Neural cell (in vitro differentiated cells): ENCODE measurements around the gene KATNAL2. TPM values are rescaled to one million over a fixed set of nuclear protein-coding genes. Genes with fewer than 3 reads are reported as not detected.

Source experiments
- H2AFZ ChIP-seq: fragments of 200-600, 300-800 bp; sonication (generic), shearing (Covaris generic); 2 replicates; pipeline ENCODE4 v1.6.0; 2014; ENCODE audit warnings: low read depth, mild to moderate bottlenecking, antibody characterized with exemption, low read length, moderate library complexity
- H3F3A ChIP-seq: fragments of 200-600 bp; shearing (Covaris generic); 2 replicates; pipeline ENCODE4 v1.6.1; 2016; ENCODE audit warnings: mild to moderate bottlenecking, moderate library complexity, mixed read lengths, antibody characterized with exemption, low read length; ENCODE audit not compliant: insufficient read depth, poor library complexity, severe bottlenecking
- H3K27ac ChIP-seq: fragments of 200-600, 300-800 bp; sonication (generic), shearing (Covaris generic); 2 replicates; pipeline ENCODE4 v1.5.1; 2014; ENCODE audit warnings: mild to moderate bottlenecking, low read length, moderate library complexity
- H3K27me3 ChIP-seq: fragments of 300-800, 200-600 bp; sonication (generic), shearing (Covaris generic); 2 replicates; pipeline ENCODE4 v1.6.0; 2014; ENCODE audit warnings: mild to moderate bottlenecking, low read depth, low read length, moderate library complexity; ENCODE audit not compliant: insufficient read depth
- H3K36me3 ChIP-seq: fragments of 300-800, 200-600 bp; sonication (generic), shearing (Covaris generic); 2 replicates; pipeline ENCODE4 v1.5.1; 2014; ENCODE audit warnings: mild to moderate bottlenecking, antibody characterized with exemption, low read length, moderate library complexity; ENCODE audit not compliant: insufficient read depth
- H3K4me2 ChIP-seq: fragments of 300-800, 200-600 bp; sonication (generic), shearing (Covaris generic); 2 replicates; pipeline ENCODE4 v1.6.0; 2014; ENCODE audit warnings: mild to moderate bottlenecking, low read length
- H3K4me3 ChIP-seq: fragments of 300-800, 200-600 bp; sonication (generic), shearing (Covaris generic); 2 replicates; pipeline ENCODE4 v1.5.1; 2014; ENCODE audit warnings: mild to moderate bottlenecking, low read length, moderate library complexity
- H3K79me2 ChIP-seq: fragments of 200-600 bp; shearing (Covaris generic); replicated peaks from 2 replicates; pipeline ENCODE4 v1.6.0; 2014; ENCODE audit warnings: mild to moderate bottlenecking, low read length, moderate library complexity; ENCODE audit not compliant: insufficient read depth
- H3K9ac ChIP-seq: fragments of 300-800, 200-600 bp; sonication (generic), shearing (Covaris generic); 2 replicates; pipeline ENCODE4 v1.6.1; 2016; ENCODE audit warnings: mild to moderate bottlenecking, low read length, mixed read lengths
- H3K9me2 ChIP-seq: fragments of 200-600 bp; shearing (Covaris generic); 2 replicates; pipeline ENCODE4 v1.6.1; 2016; ENCODE audit warnings: mild to moderate bottlenecking, low read length, mixed read lengths; ENCODE audit not compliant: insufficient read depth
- H3K9me3 ChIP-seq: fragments of 200-600, 300-800 bp; sonication (generic), shearing (Covaris generic); 2 replicates; pipeline ENCODE4 v1.6.1; 2016; ENCODE audit warnings: mild to moderate bottlenecking, mixed run types, low read length, moderate library complexity, mixed read lengths
- H4K20me1 ChIP-seq: fragments of 200-600 bp; shearing (Covaris generic); 2 replicates; pipeline ENCODE4 v1.6.1; 2016; ENCODE audit warnings: mild to moderate bottlenecking, mixed run types; ENCODE audit not compliant: insufficient read depth
- EP300 ChIP-seq: fragments of 450-650 bp; conservative IDR thresholded peaks from 2 replicates; pipeline ENCODE4 v1.6.1; 2014; ENCODE audit warnings: antibody characterized with exemption, mild to moderate bottlenecking, moderate library complexity; ENCODE audit not compliant: poor library complexity, severe bottlenecking
- EZH2 ChIP-seq: fragments of 200-600, 300-800 bp; shearing (Covaris generic), sonication (generic); IDR thresholded peaks from 2 replicates; pipeline ENCODE4 v1.6.1; 2014; ENCODE audit warnings: antibody characterized with exemption, low read length, borderline replicate concordance, mild to moderate bottlenecking; ENCODE audit not compliant: insufficient read depth, poor library complexity, severe bottlenecking
- MXI1 ChIP-seq: fragments of 450-650 bp; conservative IDR thresholded peaks from 2 replicates; pipeline ENCODE4 v1.6.1; 2014; ENCODE audit warnings: antibody characterized with exemption, mild to moderate bottlenecking; ENCODE audit not compliant: poor library complexity, severe bottlenecking
- POLR2AphosphoS5 ChIP-seq: IDR thresholded peaks from 2 replicates; pipeline ENCODE4 v1.6.1; 2012
- RAD21 ChIP-seq: fragments of 450-650 bp; conservative IDR thresholded peaks from 2 replicates; pipeline ENCODE4 v1.6.1; 2014; ENCODE audit warnings: antibody characterized with exemption, mild to moderate bottlenecking, moderate library complexity
- REST ChIP-seq: IDR thresholded peaks from 2 replicates; pipeline ENCODE4 v1.6.1; 2012; ENCODE audit warnings: borderline replicate concordance
- SMC3 ChIP-seq: fragments of 450-650 bp; conservative IDR thresholded peaks from 2 replicates; pipeline ENCODE4 v1.6.1; 2014; ENCODE audit warnings: antibody characterized with exemption, mild to moderate bottlenecking, moderate library complexity; ENCODE audit not compliant: poor library complexity
- TAF1 ChIP-seq: IDR thresholded peaks from 2 replicates; pipeline ENCODE4 v1.6.1; 2012; ENCODE audit warnings: low read depth
- polyA plus RNA-seq: library from polyadenylated mRNA; depleted of rRNA; stranded (reverse); fragments of >200 nt; gene quantifications from 2 replicates; pipeline ENCODE4 v1.2.3, GENCODE V29; 2014
- TF ChIP-seq, protein P1 (sequence below): fragments of 450-650 bp; IDR thresholded peaks from 2 replicates; pipeline ENCODE4 v1.5.1; 2014; ENCODE audit warnings: antibody characterized with exemption, mild to moderate bottlenecking, moderate library complexity; ENCODE audit not compliant: poor library complexity, severe bottlenecking

Gene KATNAL2
- polyA plus RNA-seq, 1 donor from 2014 or later = 1.4 TPM

GRCh38 chr18:46877329-46877987, 39.9 kb upstream of the KATNAL2 start:
- H3K4me3 ChIP-seq = no peak overlapping the region
- no peaks in the 10 kb centered on the region for H3K36me3 ChIP-seq
- H3K9me2 ChIP-seq = no peaks in the 10 kb centered on the region
- no peak overlapping the region for H3K4me2 ChIP-seq
- H3K27me3 ChIP-seq = no peaks in the 10 kb centered on the region
- TF ChIP-seq EP300 (no peak), TAF1 (no peak)
- H2AFZ ChIP-seq = no peak overlapping the region
- peaks cover 6% of the 10 kb centered on the region for H3K79me2 ChIP-seq
- peaks cover 11% of the 10 kb centered on the region for H3K9me3 ChIP-seq
- H3K9ac ChIP-seq = no peak overlapping the region
- no peak overlapping the region for H3K27ac ChIP-seq
- H3F3A ChIP-seq = no peaks in the 10 kb centered on the region
- H4K20me1 ChIP-seq = no peaks in the 10 kb centered on the region

DNA sequence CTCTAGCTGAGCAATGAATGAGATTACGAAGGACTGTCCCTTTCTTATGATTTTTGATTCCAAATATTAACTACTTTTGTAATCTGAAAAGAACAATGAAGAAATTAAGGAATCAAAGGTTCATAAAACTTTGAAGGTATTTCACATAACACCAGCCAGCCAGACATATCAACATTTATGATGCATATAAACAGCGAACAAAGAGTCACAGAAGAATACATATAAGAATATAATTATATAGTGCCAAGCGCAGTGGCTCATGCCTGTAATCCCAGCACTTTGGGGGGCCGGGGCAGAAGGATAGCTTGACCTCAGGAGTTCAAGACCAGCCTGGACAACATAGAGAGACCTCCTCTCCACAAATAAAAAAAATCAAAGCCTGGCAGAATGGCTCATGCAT, 34.2 kb upstream of the KATNAL2 start:
- Histone ChIP-seq H3F3A (no peaks in the 10 kb centered on the region), H3K27me3 (no peaks in the 10 kb centered on the region), H3K79me2 (peaks cover 11% of the 10 kb centered on the region), H4K20me1 (no peaks in the 10 kb centered on the region), H3K4me2 (no peak overlapping the region), H3K9me3 (peaks cover 8% of the 10 kb centered on the region), H2AFZ (no peak overlapping the region), H3K4me3 (no peak overlapping the region), H3K9ac (no peak overlapping the region), H3K36me3 (peaks cover under 1% of the 10 kb centered on the region), H3K27ac (no peak overlapping the region), H3K9me2 (no peaks in the 10 kb centered on the region)
- TF ChIP-seq RAD21 (no peak), MXI1 (no peak), EZH2 (no peak), TAF1 (no peak), POLR2AphosphoS5 (no peak), SMC3 (no peak), EP300 (no peak), REST (no peak)
- TF ChIP-seq, protein P1, sequence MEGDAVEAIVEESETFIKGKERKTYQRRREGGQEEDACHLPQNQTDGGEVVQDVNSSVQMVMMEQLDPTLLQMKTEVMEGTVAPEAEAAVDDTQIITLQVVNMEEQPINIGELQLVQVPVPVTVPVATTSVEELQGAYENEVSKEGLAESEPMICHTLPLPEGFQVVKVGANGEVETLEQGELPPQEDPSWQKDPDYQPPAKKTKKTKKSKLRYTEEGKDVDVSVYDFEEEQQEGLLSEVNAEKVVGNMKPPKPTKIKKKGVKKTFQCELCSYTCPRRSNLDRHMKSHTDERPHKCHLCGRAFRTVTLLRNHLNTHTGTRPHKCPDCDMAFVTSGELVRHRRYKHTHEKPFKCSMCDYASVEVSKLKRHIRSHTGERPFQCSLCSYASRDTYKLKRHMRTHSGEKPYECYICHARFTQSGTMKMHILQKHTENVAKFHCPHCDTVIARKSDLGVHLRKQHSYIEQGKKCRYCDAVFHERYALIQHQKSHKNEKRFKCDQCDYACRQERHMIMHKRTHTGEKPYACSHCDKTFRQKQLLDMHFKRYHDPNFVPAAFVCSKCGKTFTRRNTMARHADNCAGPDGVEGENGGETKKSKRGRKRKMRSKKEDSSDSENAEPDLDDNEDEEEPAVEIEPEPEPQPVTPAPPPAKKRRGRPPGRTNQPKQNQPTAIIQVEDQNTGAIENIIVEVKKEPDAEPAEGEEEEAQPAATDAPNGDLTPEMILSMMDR = no peak

- Histone ChIP-seq H3K9ac (no peak overlapping the region), H4K20me1 (no peaks in the 10 kb centered on the region), H3K36me3 (peaks cover 12% of the 10 kb centered on the region), H2AFZ (no peak overlapping the region), H3K27ac (no peak overlapping the region), H3K79me2 (peaks cover 5% of the 10 kb centered on the region), H3K4me2 (no peak overlapping the region), H3K27me3 (no peaks in the 10 kb centered on the region), H3K4me3 (no peak overlapping the region), H3F3A (no peaks in the 10 kb centered on the region), H3K9me2 (no peaks in the 10 kb centered on the region), H3K9me3 (peaks cover 7% of the 10 kb centered on the region)
- TF ChIP-seq REST (no peak), MXI1 (no peak), RAD21 (no peak), EP300 (no peak), TAF1 (no peak), EZH2 (no peak), SMC3 (no peak), POLR2AphosphoS5 (no peak)
- TF ChIP-seq, protein P1 = no peak
These were observed 30.5 kb upstream of the KATNAL2 start for GRCh38 chr18:46886893-46887292.
